Smooth muscle cell (in vitro differentiated cells): ENCODE measurements around the gene PEMT. TPM values are rescaled to one million over a fixed set of nuclear protein-coding genes. Genes with fewer than 3 reads are reported as not detected.

ENCODE experiments used
- DNase-seq: peaks from one replicate; lab custom pipeline; 2025; ENCODE audit not compliant: unreplicated experiment; lab: John Stamatoyannopoulos, UW
- H2AFZ ChIP-seq: fragments of 200-600 bp; sonication (generic); 2 replicates; pipeline ENCODE4 v1.6.0; 2016; ENCODE audit warnings: antibody characterized with exemption, low read depth, mild to moderate bottlenecking
- H3F3A ChIP-seq: fragments of 200-600 bp; sonication (generic); 2 replicates; pipeline ENCODE4 v1.6.0; 2017; ENCODE audit warnings: antibody characterized with exemption, low read depth
- H3K27ac ChIP-seq: fragments of 200-600 bp; sonication (generic); 2 replicates; pipeline ENCODE4 v1.5.1; 2016; ENCODE audit warnings: low read depth, mild to moderate bottlenecking
- H3K27me3 ChIP-seq: fragments of 200-600 bp; sonication (generic); 2 replicates; pipeline ENCODE4 v1.6.1; 2016; ENCODE audit warnings: low read depth, mild to moderate bottlenecking
- H3K36me3 ChIP-seq: fragments of 200-600 bp; sonication (generic); 2 replicates; pipeline ENCODE4 v1.5.1; 2016; ENCODE audit warnings: low read depth
- H3K4me1 ChIP-seq: fragments of 200-600 bp; sonication (generic); 2 replicates; pipeline ENCODE4 v1.5.1; 2016; ENCODE audit warnings: low read depth
- H3K4me2 ChIP-seq: fragments of 200-600 bp; sonication (generic); 2 replicates; pipeline ENCODE4 v1.6.0; 2016; ENCODE audit warnings: mild to moderate bottlenecking
- H3K4me3 ChIP-seq: fragments of 200-600 bp; sonication (generic); 2 replicates; pipeline ENCODE4 v1.5.1; 2016; ENCODE audit warnings: mild to moderate bottlenecking
- H3K79me2 ChIP-seq: fragments of 200-600 bp; sonication (generic); 2 replicates; pipeline ENCODE4 v1.6.0; 2016; ENCODE audit warnings: low read depth, mild to moderate bottlenecking
- H3K9ac ChIP-seq: fragments of 200-600 bp; sonication (generic); 2 replicates; pipeline ENCODE4 v1.6.0; 2016; ENCODE audit warnings: low read depth
- H3K9me3 ChIP-seq: fragments of 200-600 bp; sonication (generic); replicated peaks from 2 replicates; pipeline ENCODE4 v1.5.1; 2016; ENCODE audit warnings: low read depth
- H4K20me1 ChIP-seq: fragments of 200-600 bp; sonication (generic); 2 replicates; pipeline ENCODE4 v1.6.0; 2016; ENCODE audit warnings: low read depth
- CTCF ChIP-seq: fragments of 200-600 bp; sonication (generic); IDR thresholded peaks from 2 replicates; pipeline ENCODE4 v1.5.1; 2017; ENCODE audit warnings: borderline replicate concordance, mild to moderate bottlenecking, antibody characterized with exemption; ENCODE audit not compliant: insufficient read depth, poor library complexity, severe bottlenecking
- WGBS: methylation state at CpG from one replicate; pipeline ENCODE4 v1.1.7; 2016; ENCODE audit warnings: low lambda C conversion rate; 5-methylcytosine and 5-hydroxymethylcytosine counted together
- polyA plus RNA-seq: library from polyadenylated mRNA; unstranded; fragments of >200 nt; fragmentation: Nextera tagmentation; extraction: Ambion mirVana; gene quantifications from 2 replicates; pipeline ENCODE4 v1.2.1, GENCODE V29; 2016
- total RNA-seq: library from RNA; depleted of rRNA; stranded (reverse); fragments of >200 nt; gene quantifications from 2 replicates; pipeline ENCODE4 v1.2.3, GENCODE V29; 2014

Gene PEMT
- total and polyA plus RNA-seq, 2 experiments from 2014 or later, result 43.8 to 69.9 TPM

GRCh38 chr17:17569691-17570090, 21.8 kb downstream of the PEMT start:
- no peak for TF ChIP-seq CTCF
- H3K9me3 ChIP-seq, result no peaks in the 10 kb centered on the region
- H3K79me2 ChIP-seq, result no peaks in the 10 kb centered on the region
- H3F3A ChIP-seq, result no peaks in the 10 kb centered on the region
- H3K9ac ChIP-seq, result no peak overlapping the region
- H3K27me3 ChIP-seq, result no peaks in the 10 kb centered on the region
- H3K27ac ChIP-seq, result no peak overlapping the region
- H3K4me3 ChIP-seq, result no peak overlapping the region
- H2AFZ ChIP-seq, result no peak overlapping the region
- no peak overlapping the region for H3K4me2 ChIP-seq
- WGBS, result 90% methylated on average over 4 of the region's 4 CpGs
- H3K36me3 ChIP-seq, result no peaks in the 10 kb centered on the region
- H4K20me1 ChIP-seq, result peaks cover 36% of the 10 kb centered on the region
- no peaks in the 10 kb centered on the region for H3K4me1 ChIP-seq
- no peak for DNase-seq

DNA sequence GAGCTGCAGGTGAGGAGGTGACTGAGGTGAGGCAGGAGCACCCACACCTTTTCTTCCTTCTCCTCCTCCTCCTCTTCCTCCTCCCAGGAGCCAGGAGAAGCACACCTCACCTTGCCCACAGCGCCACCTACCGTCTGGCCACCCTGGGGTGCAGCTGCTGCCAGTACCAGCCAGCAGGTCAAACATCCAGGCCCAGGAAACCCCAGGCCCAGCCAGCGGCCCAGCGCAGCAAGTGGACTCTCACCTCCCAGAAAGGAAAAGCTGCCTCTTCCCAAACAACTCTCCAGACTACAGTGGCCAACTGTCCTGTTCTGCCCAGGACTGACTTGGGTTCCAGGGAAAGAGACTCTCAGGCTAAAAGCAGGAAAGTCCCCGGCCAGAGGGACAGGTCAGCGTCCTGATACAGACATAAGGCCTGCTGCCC, 22.7 kb downstream of the PEMT start:
- DNase-seq, result peak; percentile 4
- WGBS, result 65% methylated on average over 6 of the region's 6 CpGs
- H3K4me1 ChIP-seq, result no peaks in the 10 kb centered on the region
- no peaks in the 10 kb centered on the region for H3K27me3 ChIP-seq
- no peaks in the 10 kb centered on the region for H3K9me3 ChIP-seq
- H3K36me3 ChIP-seq, result no peaks in the 10 kb centered on the region
- H3K9ac ChIP-seq, result no peak overlapping the region
- no peak overlapping the region for H2AFZ ChIP-seq
- H4K20me1 ChIP-seq, result peaks cover 36% of the 10 kb centered on the region
- H3F3A ChIP-seq, result no peaks in the 10 kb centered on the region
- H3K4me3 ChIP-seq, result no peak overlapping the region
- no peaks in the 10 kb centered on the region for H3K79me2 ChIP-seq
- no peak overlapping the region for H3K4me2 ChIP-seq
- TF ChIP-seq CTCF, result peak; percentile 65
- no peak overlapping the region for H3K27ac ChIP-seq

DNA sequence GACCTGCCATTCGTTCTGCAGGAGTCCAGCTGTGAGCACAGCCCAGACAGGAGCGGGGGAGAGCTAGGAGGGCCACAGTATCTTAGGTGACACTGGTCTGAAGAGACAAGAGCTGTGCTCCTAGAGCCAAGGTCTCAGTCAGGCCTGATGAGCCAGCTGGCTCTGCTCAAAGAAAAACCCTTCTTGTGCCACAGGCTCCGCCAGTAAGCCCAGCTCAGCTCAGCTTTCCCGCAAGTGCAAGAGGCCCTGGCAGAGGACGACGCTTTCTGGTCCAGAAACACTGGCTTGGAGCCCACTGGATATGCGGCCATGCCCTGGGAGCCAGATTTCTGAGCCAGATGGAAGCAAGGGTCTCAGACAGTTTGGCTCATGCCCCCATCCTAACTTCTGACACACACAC, 23.9 kb downstream of the PEMT start:
- Histone ChIP-seq H3F3A (no peaks in the 10 kb centered on the region), H3K79me2 (no peaks in the 10 kb centered on the region), H3K4me3 (no peak overlapping the region), H2AFZ (no peak overlapping the region), H3K4me1 (no peaks in the 10 kb centered on the region), H4K20me1 (peaks cover 36% of the 10 kb centered on the region), H3K27ac (no peak overlapping the region), H3K4me2 (no peak overlapping the region), H3K9ac (no peak overlapping the region), H3K9me3 (no peaks in the 10 kb centered on the region), H3K36me3 (no peaks in the 10 kb centered on the region), H3K27me3 (no peaks in the 10 kb centered on the region)
- 68% methylated on average over 7 of the region's 7 CpGs for WGBS
- no peak for DNase-seq
- TF ChIP-seq CTCF, result no peak

DNA sequence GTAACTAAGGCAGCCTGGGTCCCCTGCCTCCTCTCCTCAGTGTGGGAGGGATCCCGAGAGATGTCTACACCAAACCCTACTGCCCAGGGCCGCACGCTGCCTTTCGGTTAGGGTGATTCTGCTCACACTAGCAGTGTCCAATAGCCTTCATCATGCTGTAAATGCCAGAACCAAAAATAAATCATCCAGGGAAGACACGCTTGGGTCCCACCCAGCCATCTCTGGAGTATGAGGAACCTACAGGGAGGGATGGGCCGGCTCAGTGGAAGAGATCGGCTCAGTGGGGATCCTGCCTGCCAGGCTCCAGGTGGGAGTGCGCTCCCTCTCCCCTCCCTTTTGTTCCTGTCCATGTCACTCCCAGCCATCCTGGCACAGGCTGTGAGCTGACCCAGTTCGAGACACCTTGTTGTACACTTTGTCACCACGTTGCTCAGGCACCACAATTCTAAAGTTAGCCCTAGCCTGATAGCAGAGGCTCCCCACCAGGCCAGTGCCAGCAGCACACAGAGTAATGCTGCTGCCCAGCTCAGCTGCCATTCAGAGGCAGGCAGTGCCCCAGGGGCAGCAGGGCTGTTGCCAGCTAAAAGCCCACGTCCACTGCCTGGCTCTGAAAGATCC, 24.5 kb downstream of the PEMT start:
- Histone ChIP-seq H3K4me2 (no peak overlapping the region), H3F3A (no peaks in the 10 kb centered on the region), H3K79me2 (no peaks in the 10 kb centered on the region), H3K9ac (no peak overlapping the region), H3K27me3 (no peaks in the 10 kb centered on the region), H3K9me3 (no peaks in the 10 kb centered on the region), H3K27ac (no peak overlapping the region), H3K4me3 (no peak overlapping the region), H3K4me1 (no peaks in the 10 kb centered on the region), H4K20me1 (peaks cover 36% of the 10 kb centered on the region), H3K36me3 (no peaks in the 10 kb centered on the region), H2AFZ (no peak overlapping the region)
- WGBS, result 94% methylated on average over 11 of the region's 11 CpGs
- no peak for DNase-seq
- no peak for TF ChIP-seq CTCF
